Omental fat pad (tissue), 4 donors: Measurements from ENCODE around the gene JAZF1. TPM values are rescaled to one million over a fixed set of nuclear protein-coding genes. Genes with fewer than 3 reads are reported as not detected.

Source experiments
- ATAC-seq: fragments of 150-250 bp; one replicate; pipeline ENCODE4 v1.9.1; 2016; ENCODE audit warnings: mild to moderate bottlenecking, moderate library complexity; ENCODE audit not compliant: low FRiP score
- DNase-seq: peaks from one replicate; pipeline ENCODE4 v3.0.0-alpha.2; 2019; ENCODE audit warnings: low spot score
- total RNA-seq, 4 donors: library from RNA; depleted of rRNA; stranded (reverse); fragments of >200 nt; gene quantifications; one replicate each; pipeline ENCODE4 v1.1.0, GENCODE V29; 2016
- TF ChIP-seq, protein P1 (sequence below), 3 donors: fragments of 450-650 bp; IDR thresholded peaks; one replicate each; pipeline ENCODE4 v1.5.1; 2016 to 2017; ENCODE audit warnings: antibody characterized with exemption in 3 of 3, mild to moderate bottlenecking in 3 of 3, moderate library complexity in 2 of 3

JAZF1 gene
- total RNA-seq, 4 donors from 2014 or later = 12.1 to 15.3 (median 12.8) TPM

DNA sequence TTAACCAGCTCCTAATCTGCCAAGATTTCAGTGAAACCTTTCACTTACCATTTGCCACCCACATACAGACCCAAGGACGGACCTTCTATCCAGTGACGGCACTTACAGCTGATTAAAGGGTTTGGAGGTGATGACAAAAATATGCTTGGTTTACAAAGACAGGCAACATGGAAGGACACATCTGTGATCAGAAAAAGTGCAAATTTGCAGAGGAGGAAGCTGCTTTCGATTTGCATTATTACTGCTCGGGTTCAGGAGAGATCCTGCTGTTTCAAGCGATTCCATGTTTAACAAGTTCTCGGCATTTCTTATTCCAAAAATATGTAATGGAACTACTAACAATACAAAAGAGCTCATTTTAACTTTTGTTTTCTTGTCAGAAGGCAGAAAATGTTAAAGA lies 109.0 kb downstream of the JAZF1 start:
- DNase-seq (no peak), ATAC-seq (no peak)
- TF ChIP-seq, protein P1, sequence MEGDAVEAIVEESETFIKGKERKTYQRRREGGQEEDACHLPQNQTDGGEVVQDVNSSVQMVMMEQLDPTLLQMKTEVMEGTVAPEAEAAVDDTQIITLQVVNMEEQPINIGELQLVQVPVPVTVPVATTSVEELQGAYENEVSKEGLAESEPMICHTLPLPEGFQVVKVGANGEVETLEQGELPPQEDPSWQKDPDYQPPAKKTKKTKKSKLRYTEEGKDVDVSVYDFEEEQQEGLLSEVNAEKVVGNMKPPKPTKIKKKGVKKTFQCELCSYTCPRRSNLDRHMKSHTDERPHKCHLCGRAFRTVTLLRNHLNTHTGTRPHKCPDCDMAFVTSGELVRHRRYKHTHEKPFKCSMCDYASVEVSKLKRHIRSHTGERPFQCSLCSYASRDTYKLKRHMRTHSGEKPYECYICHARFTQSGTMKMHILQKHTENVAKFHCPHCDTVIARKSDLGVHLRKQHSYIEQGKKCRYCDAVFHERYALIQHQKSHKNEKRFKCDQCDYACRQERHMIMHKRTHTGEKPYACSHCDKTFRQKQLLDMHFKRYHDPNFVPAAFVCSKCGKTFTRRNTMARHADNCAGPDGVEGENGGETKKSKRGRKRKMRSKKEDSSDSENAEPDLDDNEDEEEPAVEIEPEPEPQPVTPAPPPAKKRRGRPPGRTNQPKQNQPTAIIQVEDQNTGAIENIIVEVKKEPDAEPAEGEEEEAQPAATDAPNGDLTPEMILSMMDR (IDR thresholded peaks at IDR 0.05) = no peak

GRCh38 chr7:28070297-28071055 lies 110.1 kb downstream of the JAZF1 start:
- DNase-seq = no peak
- TF ChIP-seq, protein P1 (IDR thresholded peaks at IDR 0.05) = no peak
- peak; percentile 66 for ATAC-seq

DNA sequence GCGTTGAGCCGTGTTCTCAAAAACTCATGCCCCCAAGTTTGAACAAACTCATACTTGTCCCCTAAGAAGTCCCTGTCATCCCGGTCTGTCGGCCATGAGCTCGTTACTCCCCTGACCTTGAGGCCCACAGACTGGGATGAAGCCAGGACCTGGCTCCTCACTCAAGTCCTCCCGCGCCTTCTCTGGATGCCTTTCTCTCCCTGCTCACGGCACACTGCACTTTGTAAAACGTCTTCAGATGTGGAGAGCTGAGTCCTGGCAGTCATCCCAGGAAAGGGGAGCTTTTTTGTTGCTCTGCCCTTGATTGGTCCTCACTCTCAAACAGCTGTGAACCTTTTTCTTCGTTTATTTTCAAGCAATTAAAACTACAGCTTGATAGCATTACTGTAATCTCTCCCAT lies 110.8 kb downstream of the JAZF1 start:
- DNase-seq (no peak), ATAC-seq (peak; percentile 48)
- TF ChIP-seq, protein P1 (IDR thresholded peaks at IDR 0.05) = no peak

GRCh38 chr7:28069388-28069787 lies 111.2 kb downstream of the JAZF1 start:
- DNase-seq (no peak), ATAC-seq (no peak)
- TF ChIP-seq, protein P1 (IDR thresholded peaks at IDR 0.05) = no peak

GRCh38 chr7:28068811-28069216 lies 111.8 kb downstream of the JAZF1 start:
- DNase-seq (no peak), ATAC-seq (peak; percentile 41)
- TF ChIP-seq, protein P1 (IDR thresholded peaks at IDR 0.05) = no peak

DNA sequence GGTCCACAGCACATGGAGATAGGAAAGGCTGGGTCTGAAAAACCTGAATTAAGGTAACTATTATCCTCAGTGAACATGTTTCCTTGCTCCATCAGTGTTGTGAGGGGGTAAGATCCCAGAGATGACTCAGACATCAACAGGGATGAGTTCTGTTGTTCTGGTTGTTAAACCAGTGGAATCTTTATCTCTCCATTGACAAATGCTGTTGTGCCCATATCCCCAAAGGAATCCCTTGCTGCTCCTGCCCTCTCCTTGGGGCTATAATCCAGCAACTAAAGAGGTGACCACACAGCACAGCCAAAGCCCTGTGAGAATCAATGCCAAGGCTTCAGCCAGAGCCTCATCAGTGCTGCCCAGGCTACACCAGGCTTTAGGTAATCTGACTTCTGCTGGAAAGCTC lies 113.4 kb downstream of the JAZF1 start:
- ATAC-seq (no peak), DNase-seq (no peak)
- TF ChIP-seq, protein P1 (IDR thresholded peaks at IDR 0.05) = no peak

DNA sequence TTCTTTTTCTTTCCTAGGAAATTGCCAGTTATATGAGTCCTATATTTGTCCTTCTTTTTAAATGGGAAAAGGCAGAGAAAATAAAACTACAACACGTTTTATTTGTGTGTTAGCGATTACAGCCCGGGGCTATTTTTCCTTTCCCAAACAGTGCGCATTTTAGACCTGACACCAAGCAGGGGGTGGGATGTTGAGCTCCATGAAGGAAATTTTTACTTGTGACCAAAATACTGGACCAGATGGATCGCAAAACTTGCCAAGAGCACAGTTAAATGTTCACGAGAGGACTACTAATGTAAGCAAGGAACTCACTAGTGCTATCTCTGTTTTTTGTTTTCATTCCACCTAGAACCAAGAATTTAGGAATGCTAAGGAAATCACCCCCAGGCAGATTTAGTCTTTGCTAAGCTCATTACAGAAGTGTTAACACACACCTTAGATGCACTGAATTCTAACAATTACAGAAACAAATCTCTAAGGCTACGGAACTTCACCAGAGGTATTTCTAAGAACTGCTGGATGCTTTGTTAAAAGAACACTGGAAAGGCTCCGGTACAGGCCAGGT lies 114.8 kb downstream of the JAZF1 start:
- ATAC-seq = no peak
- TF ChIP-seq, protein P1 (IDR thresholded peaks at IDR 0.05) = no peak
- no peak for DNase-seq
